SK-MEL-5 (cell line): ENCODE results near the gene ANKRD39. TPM values are rescaled to one million over a fixed set of nuclear protein-coding genes. Genes with fewer than 3 reads are reported as not detected.

Source experiments
- DNase-seq: peaks from one replicate; pipeline ENCODE4 v3.0.0-alpha.2; 2016; ENCODE audit warnings: low read depth, low spot score
- in situ Hi-C: cut with HindIII; loops from 2 replicates; pipeline ENCODE4 v1.10.0; 2016; ENCODE audit warnings: low sequenced_read_pairs, high pct_unique_total_duplicates, low pct_unique_long_range_greater_than_20kb
- polyA plus RNA-seq, 2 experiments: library from polyadenylated mRNA; depleted of rRNA; stranded (reverse); fragments of >200 nt; gene quantifications; 2 replicates each; pipeline ENCODE4 v1.2.3, GENCODE V29; 2015
- total RNA-seq: library from RNA; depleted of rRNA; stranded (reverse); fragments of >200 nt; shearing (Covaris generic); gene quantifications from 2 replicates; pipeline ENCODE4 v1.2.3, GENCODE V29; 2014; rRNA removed

Gene ANKRD39
- total RNA-seq, result 10.1 and 14.0 TPM in 2 replicates
- polyA plus RNA-seq (2015; cell fraction: cytosol; rRNA removed), result 21.4 and 31.6 TPM in 2 replicates
- 20.1 and 32.3 TPM in 2 replicates for polyA plus RNA-seq (2015; cell fraction: nucleus; rRNA removed)

GRCh38 chr2:96857667-96858372 lies at the start of gene ANKRD39:
TSS of gene ANKRD39 (minus strand) at chr2:96858016. CDS start at chr2:96857987, 29 bp downstream.
- in situ Hi-C loops, result no loop called here
- DNase-seq, result peak; percentile 97

GRCh38 chr2:96906729-96907114 lies 48.9 kb upstream of the ANKRD39 start:
- no peak for DNase-seq
- in situ Hi-C loops, result no loop called here

GRCh38 chr2:96903815-96904214 lies 46.0 kb upstream of the ANKRD39 start:
- in situ Hi-C loops, result no loop called here
- DNase-seq, result no peak

- peak; percentile 22 for DNase-seq
- in situ Hi-C loops, result no loop called here
Measured at GRCh38 chr2:96903318-96903717, 45.5 kb upstream of the ANKRD39 start.

- in situ Hi-C loops, result no loop called here
- DNase-seq, result no peak
Measured at GRCh38 chr2:96900237-96900636, 42.4 kb upstream of the ANKRD39 start.

- in situ Hi-C loops, result no loop called here
- no peak for DNase-seq
Measured at GRCh38 chr2:96899413-96899741, 41.6 kb upstream of the ANKRD39 start.

- DNase-seq, result no peak
- in situ Hi-C loops, result no loop called here
Measured at GRCh38 chr2:96898641-96899412, 41.0 kb upstream of the ANKRD39 start.

GRCh38 chr2:96898135-96898505 lies 40.3 kb upstream of the ANKRD39 start:
- DNase-seq, result no peak
- in situ Hi-C loops, result no loop called here

GRCh38 chr2:96897491-96898134 lies 39.8 kb upstream of the ANKRD39 start:
- DNase-seq, result peak; percentile 42
- in situ Hi-C loops, result no loop called here

GRCh38 chr2:96895746-96896651 lies 38.2 kb upstream of the ANKRD39 start:
- DNase-seq, result no peak
- in situ Hi-C loops, result no loop called here

GRCh38 chr2:96895032-96895745 lies 37.4 kb upstream of the ANKRD39 start:
- DNase-seq, result no peak
- in situ Hi-C loops, result no loop called here

- no peak for DNase-seq
- in situ Hi-C loops, result no loop called here
Measured at GRCh38 chr2:96894151-96894531, 36.3 kb upstream of the ANKRD39 start.

- no peak for DNase-seq
- in situ Hi-C loops, result no loop called here
Measured at GRCh38 chr2:96893289-96894150, 35.7 kb upstream of the ANKRD39 start.

GRCh38 chr2:96891591-96892333 lies 33.9 kb upstream of the ANKRD39 start:
- in situ Hi-C loops, result no loop called here
- no peak for DNase-seq

GRCh38 chr2:96890726-96891385 lies 33.0 kb upstream of the ANKRD39 start:
- in situ Hi-C loops, result no loop called here
- DNase-seq, result no peak
